Embryonic facial prominence (tissue), 1 donor: ENCODE results near the gene POMT1.
"Not testable (repeated sequence)": the region's sequence is repeated elsewhere in the genome, so short reads cannot be mapped to it uniquely, and the experiment has no call there.

Source experiments
- DNase-seq: peaks from one replicate; pipeline ENCODE4 v3.0.0-alpha.2; 2016; ENCODE audit errors: extremely low spot score

The POMT1 gene

DNA sequence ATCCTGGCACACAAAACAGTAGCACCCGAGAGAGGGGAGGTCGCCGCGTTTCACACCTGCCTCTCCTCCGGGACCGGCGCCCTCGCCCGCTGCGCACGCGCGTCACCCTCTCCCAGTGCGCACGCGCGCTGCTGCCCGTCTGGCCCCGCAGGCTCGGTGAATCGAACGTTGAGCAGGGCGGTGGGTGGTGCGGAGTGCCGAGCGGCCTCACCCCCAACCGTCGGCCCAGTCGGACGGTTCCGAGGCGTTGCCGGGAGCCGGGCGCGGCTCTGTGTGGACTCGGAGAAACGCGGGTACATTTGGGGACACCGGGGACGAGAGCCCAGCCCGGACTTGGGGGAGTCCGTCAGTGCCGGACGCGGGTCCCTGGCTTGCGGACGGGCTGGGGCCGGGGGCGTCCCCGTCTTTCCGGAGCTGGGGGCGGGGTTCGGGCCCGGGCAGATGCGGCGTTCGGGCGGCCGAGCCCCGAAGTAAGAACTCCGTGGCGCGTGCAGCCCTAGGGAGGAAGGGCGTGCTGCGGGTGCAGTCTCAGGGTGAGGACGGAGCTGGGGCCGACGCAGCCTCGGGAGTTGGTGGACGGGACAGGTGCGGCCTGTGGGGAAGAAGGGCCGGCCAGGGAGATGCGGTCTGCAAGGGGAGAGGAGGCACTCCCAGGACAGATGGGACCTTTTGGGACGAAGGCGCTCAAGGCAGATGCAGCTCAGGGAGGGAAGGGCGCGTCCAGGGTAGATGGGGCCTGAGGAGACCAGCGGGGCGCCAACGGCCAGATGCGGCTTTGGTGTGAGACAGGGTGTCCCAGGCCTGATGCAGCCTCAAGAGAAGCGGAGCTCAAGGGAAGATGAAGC, at the start of gene POMT1:
TSS of gene POMT1 (plus strand) at position 138 of the 845 bp plus-strand sequence. CDS start 1,301 bp downstream, outside the sequence.
- DNase-seq: peak; percentile 66

DNA sequence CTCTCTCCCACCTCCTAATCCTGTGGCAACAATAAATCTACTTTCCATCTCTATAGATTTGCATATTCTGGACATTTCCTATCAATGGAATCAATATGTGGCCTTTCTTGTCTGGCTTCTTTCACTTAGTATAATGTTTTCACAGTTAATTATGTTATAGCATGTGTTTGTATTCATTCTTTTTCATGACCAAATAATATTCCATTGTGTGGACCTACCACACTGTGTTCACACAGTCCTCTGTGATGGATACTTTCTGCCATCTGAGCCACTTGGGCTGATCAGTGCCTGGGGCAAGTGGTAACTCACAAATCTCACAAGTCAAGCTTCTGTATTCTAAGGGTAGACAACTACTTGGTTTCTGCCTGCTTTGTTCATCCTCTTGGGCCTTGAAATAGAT, 48.7 kb upstream of the POMT1 start:
- DNase-seq: no peak

DNA sequence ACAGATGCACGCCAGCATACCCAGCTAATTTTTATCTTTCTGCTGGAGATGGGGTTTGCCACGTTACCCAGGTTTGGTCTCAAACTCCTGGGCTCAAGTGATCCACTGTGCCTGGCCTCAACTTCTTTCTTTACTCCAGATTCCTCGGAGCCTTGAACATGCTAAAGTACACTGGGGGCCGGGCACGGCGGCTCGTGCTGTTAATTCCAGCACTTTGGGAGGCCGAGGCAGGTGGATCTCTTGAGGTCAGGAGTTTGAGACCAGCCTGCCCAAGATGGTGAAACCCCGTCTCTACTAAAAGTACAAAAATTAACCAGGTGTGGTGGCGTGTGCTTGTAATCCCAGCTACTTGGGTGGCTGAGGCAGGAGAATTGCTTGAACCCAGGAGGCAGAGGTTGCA, 47.1 kb upstream of the POMT1 start:
- not testable (repeated sequence) for DNase-seq

DNA sequence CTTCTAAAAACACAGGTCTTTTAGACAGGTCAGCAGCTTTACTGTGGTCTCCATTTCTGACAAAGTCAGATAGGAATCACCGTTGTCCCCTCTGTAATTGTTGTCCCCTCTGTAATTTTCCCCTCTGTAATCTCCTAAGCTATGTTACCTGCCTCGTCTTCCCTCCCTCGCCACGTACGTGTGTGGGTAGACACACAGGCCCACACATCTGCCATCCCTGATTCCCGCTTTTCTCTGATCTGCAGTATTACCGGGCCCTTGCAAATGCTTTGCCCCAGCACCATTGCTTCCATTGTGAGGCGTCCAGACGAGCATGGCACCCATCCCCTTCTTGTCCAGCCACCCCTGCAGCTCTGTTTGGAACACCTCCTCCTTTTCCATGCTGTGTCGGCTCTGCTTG, 45.0 kb upstream of the POMT1 start:
- DNase-seq: no peak

DNA sequence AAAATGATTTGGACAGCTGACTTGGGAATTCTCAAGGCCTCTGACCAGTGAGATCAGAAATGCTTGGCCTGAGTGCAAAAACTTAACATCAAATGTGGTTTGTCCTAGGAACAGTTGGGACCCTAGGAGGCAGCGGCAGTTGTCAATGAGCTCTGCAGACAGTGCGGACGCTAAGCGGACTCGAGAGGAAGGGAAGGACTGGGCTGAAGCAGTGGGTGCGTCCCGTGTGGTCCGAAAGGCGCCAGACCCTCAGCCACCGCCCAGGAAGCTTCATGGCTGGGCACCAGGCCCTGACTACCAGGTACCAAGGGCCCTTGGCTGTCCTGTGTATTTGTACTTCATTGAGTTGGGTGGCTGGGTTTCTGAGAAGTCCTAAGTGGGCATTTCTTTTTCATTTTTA, 43.7 kb upstream of the POMT1 start:
- no peak for DNase-seq

- no peak for DNase-seq
Measured at GRCh38 chr9:131461166-131461565, 41.6 kb upstream of the POMT1 start.

GRCh38 chr9:131464354-131465000, 38.2 kb upstream of the POMT1 start:
- no peak for DNase-seq

DNA sequence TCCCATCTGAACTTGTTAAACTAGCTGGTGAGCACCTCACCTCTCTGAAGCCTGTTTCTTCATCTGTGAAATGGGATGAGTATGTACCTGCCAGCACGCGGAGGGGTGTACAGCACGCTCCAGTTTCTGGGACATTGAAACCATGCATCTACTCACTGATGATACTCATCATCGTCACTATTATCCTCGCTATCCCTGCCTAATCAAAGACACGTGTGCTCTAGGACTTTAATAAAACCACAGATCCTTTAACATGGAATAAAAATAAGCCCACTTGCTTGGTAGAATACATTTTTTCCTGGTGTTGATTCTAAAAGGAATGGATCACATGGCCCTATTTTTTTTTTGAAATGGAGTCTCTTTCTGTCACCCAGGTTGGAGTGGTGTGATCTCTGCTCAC, 37.3 kb upstream of the POMT1 start:
- no peak for DNase-seq

- DNase-seq: no peak
Measured at GRCh38 chr9:131467214-131467935, 35.3 kb upstream of the POMT1 start.

DNA sequence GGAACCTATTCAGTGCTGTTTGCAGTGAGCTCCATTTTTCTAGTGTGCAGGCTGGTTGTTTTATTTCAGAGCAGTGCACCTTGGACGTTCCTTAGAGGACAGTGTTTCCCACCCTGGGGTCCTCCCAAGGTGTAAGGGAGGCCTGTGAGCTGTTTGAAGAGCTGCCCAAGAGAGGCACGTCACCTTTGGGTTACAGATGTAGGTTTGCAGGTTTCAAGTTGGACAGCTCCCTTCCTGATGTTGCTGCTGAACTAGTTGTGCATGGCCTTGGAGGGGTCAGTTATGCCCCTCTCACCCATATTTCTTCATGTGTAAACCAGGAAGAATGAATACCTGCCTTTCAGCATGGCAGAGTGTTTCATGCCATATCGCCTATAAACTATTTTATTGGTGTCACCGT, 34.7 kb upstream of the POMT1 start:
- DNase-seq: no peak

- no peak for DNase-seq
Measured at GRCh38 chr9:131469356-131469755, 33.4 kb upstream of the POMT1 start.

- no peak for DNase-seq
Measured at GRCh38 chr9:131469951-131470350, 32.8 kb upstream of the POMT1 start.

GRCh38 chr9:131470581-131470991, 32.1 kb upstream of the POMT1 start:
- DNase-seq: no peak

DNA sequence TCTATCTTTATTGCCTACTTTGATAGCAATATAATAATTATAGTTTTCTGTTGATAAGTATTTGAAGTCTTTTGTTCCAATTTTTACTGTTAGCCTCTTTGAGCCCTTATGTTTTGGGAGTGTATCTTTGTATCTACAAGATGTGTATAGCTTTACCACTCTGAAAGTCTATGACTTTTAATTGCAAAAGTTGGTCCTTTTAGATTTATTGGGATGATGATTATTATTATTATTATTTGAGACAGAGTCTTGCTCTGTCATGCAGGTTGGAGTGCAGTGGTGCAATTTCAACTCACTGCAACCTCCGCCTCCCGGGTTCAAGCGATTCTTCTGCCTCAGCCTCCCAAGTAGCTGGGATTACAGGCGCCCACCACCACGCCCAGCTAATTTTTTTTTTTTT, 30.6 kb upstream of the POMT1 start:
- not testable (repeated sequence) for DNase-seq

- DNase-seq: no peak
Measured at GRCh38 chr9:131473198-131473885, 29.4 kb upstream of the POMT1 start.

- no peak for DNase-seq
Measured at GRCh38 chr9:131473891-131474290, 28.8 kb upstream of the POMT1 start.

DNA sequence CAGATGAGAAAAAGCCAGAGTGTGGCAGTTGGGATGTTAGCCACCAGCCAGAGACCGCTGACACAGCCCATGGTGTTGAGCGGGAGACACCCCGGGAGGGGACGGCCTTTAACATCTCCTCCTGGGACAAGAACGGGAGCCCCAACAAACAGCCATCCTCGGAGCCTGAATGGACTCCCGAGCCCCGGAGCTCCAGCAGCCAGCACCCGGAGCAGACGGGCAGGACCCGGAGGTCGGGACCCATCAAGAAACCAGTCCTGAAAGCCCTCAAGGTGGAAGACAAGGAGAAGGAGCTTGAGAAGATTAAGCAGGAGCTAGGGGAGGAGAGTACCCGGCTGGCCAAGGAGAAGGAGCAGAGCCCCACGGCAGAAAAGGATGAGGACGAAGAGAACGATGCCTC, 28.0 kb upstream of the POMT1 start:
- no peak for DNase-seq

- DNase-seq: no peak
Measured at GRCh38 chr9:131475111-131475955, 27.4 kb upstream of the POMT1 start.

DNA sequence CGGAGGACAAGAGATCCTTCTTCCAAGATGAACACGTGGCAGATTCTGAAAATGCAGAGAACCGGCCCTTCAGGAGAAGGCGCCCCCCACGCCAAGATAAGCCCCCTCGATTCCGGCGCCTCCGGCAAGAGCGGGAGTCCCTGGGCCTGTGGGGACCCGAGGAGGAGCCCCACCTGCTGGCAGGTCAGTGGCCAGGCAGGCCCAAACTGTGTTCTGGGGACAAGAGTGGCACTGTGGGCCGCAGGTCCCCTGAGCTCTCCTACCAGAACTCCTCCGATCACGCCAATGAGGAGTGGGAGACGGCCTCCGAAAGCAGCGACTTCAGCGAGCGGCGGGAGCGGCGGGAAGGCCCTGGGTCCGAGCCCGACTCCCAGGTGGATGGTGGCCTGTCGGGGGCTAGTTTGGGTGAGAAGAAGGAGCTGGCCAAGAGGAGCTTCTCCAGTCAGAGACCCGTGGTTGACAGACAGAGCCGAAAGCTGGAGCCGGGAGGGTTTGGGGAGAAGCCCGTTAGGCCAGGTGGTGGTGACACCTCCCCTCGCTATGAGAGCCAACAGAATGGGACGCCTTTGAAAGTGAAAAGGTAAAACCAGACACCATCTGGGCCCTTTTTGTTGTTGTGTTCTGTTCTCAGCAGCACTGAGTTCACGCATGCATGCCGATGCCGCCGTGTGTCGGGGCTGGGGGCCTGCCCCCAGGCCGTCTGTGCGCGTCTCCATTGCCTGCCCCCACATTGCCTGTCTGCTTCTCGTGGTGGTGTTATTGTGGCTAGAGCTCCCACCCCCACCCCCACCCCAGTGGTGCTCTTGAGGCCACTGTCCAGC, 26.6 kb upstream of the POMT1 start:
- no peak for DNase-seq

GRCh38 chr9:131476777-131477345, 25.9 kb upstream of the POMT1 start:
- DNase-seq: no peak
